Activated T-cell treated with anti-CD3 and anti-CD28 coated beads for 24 hours (primary cell): ENCODE measurements around the gene TTYH1.
"Not testable (repeated sequence)": the region's sequence is repeated elsewhere in the genome, so short reads cannot be mapped to it uniquely, and the experiment has no call there.

ENCODE experiments used
- DNase-seq: peaks from one replicate; pipeline ENCODE4 v3.0.0-alpha.2; 2020; ENCODE audit warnings: low read depth

Gene TTYH1

DNA sequence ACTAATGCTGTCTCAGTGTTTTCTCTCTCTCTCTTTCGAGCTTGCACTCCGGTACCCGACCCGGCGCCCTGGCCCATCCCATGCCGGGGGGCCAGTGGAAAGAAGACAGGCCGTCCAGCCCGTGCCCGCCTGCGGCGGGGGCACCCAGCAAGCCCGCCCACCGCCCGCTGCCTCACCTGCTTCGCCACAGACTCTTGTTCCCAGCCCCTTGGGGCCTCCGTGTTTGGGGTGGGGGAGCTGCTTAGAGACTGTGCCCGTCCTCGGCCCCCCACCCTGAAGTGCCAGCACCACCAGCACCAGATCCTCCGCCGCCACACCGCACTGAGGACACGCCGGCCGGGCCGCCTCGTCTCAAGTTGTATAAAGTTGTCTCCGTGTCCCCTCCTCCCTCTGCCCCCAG lies 45.9 kb downstream of the TTYH1 start:
- no peak for DNase-seq

DNA sequence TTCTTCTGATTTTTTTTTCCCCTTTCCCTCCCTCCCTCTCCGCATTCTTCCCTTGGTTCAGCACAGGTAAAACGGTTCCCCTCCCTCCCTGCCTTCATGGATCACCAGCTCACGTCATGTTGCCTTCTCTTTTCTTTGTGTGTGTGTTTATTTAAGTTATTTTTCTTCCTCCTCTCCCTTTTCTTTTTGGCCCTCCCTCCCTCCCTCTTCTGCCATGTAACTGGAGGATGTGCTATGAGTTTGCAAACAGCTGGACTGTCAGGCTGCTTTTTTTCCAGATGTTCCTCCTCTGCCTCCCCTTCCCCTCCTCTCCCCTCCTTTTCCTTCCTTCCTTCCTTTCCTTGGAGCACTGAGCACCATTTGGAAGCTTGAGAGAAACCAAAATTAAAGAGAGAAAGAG lies 46.3 kb downstream of the TTYH1 start:
- DNase-seq, result no peak

DNA sequence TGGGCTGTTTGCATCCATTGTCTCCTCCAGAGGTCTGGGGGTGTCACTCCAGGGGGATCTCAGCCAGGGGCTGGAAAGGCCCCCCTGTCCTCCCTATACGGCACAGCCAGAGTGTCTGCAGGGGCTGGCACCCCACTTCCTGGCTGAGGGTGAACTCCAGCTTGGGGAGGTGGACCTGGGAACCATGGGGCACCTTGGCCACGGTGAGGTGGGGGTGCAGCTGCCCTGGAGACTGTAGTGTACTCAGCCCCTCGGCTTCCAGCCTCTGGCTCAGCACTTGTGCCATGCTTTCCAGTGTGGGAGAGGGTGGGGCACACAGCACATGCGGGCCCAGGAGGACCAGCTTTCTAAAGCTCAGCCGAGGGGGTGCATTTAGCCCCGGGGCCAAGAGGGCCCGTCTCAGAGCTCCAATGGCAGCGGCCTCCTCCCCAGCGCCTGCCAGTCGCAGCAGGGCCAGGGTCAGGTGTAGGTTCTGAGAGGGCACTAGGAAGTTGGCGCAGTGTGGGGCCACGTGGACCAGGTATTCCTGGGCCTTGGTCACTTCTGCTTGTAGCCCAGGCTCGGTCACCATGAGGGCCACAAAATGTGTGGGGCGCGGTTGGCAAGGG lies 46.9 kb downstream of the TTYH1 start:
- DNase-seq, result no peak

DNA sequence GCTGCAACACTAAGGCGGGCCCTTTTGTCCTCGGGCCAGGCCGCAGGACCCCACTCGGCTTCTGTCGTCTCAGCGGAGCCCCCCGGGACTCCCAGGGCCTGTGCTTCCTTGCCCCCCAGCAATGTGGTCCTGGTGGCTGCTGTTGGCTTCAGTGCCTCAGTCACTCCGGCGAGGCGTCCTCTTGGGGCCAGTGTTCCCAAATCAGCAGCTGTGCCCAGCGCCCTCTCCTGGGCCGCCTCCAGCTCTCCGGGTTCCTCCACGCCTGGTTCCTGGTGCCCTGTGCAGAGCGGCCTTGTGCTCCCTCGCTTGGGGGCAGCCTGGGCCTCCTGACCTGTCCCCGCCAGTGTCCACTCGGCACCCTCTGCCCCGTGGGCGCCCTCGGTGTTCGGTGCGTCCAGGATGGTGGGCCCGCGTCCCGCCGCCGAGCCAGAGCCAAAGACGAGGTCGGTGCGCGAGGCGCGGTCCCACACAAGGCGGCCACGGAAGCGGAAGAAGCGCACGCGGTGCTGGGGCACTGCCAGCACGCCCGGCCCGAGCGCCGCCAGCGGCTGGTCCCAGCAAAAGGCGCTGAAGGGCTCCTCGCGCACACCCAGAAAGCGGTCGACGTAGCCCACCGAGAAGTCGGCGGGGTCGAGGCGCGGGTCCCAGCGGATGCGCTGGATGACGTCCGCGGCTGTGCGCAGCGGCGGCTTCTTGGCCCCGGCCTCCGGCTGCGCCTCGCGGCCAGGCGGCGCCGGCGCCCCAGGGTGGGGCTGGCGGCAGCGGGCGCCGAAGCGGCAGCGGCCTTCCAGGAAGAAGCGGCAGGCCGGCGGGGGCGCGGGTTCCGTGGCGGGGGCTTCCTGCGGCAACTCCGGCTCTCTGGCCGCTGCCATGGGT lies 47.6 kb downstream of the TTYH1 start:
- DNase-seq, result peak; percentile 47

DNA sequence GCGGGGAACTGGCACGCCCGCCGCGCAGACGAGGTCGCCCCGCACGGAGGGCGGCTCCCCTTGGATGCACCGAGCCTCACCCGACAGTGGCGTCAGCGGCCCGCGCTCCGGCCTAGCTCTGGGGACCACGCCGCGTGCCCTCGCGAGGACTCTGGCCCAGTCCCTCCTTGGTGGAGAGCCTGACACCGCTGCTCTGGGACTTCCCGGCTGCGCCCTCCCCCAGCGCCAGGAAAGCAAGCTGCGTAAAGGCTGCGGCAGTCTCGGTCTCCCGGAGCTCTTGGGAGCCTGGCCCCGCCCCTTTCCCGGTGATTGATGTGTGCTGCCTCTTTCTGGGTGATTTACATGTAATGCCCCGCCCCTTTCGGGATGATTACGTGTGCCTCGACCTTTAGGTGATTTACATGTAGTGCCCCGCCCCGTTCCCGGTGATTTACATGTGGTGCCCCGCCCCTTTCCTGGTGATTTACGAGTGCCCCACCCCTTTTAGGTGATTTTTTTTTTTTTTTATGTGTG lies 48.3 kb downstream of the TTYH1 start, which contains the start of gene LENG9:
Gene LENG9, minus strand, starts transcription at position 248 of the 513 bp plus-strand sequence. CDS start 252 bp downstream, outside the sequence.
- peak; percentile 92 for DNase-seq

DNA sequence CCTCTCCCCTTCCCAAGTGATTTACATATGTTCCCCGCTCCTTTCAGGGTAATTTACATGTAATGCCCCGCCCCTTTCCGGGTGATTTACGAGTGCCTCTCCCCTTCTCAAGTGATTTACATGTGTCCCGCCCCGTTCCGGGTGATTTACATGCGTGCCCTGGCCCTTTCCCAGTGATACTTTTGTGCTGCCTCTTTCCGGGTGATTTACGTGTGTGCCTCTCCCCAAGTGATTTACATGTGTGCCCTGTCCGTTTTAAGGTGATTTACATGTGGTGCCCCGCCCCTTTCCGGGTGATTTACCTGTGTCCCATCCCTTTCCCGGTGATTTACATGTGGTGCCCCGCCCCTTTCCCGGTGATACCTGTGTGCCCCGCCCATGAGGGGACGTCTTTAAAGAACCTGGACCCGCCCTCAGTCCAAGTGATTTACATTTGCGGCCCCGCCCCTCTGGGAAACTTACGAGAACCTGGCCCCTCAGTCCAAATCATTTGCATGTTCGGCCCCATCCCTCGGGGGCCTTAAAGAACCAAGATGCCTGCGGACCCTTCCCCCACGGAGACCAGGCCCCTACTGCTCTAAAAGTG lies 48.9 kb downstream of the TTYH1 start:
- DNase-seq, result peak; percentile 75

DNA sequence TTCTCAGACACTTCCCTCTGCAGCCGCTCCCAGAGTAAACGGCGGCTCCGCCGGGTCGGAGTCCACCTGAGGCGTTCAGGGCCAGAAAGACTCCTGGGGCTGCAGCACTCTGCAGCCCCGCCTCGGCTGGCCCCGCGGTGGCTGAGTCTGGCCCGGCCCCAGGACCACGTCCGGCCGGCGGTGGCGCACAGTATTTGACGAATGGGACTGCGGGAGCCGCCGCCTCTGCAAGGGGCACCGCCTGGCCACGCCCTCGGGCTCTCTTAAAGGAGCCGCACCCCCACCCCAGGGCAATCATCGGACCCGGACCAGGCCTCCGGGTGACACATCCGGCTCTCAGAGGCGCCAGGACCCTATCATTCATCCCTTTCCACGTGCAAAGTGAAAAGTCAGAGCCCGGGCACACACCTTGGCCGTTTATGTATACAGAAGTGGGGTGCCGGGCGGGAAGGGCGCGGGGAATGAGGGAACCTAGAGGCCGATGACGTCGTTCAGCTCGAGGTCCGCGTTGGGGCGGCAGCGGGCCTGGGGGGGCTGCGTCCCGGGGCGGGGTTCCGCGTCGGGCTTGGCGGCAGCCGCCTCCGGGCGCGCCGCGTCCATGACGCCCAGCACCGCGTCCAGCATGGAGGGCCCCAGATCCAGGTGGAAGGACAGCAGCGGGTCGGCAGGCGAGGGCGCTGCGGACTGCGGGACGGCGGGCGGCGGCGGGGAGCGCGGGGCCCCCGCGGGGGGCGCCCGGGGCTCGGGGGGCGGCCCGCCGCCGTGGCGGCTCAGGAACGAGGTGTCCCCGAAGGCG lies 49.6 kb downstream of the TTYH1 start:
- peak; percentile 70 for DNase-seq

DNA sequence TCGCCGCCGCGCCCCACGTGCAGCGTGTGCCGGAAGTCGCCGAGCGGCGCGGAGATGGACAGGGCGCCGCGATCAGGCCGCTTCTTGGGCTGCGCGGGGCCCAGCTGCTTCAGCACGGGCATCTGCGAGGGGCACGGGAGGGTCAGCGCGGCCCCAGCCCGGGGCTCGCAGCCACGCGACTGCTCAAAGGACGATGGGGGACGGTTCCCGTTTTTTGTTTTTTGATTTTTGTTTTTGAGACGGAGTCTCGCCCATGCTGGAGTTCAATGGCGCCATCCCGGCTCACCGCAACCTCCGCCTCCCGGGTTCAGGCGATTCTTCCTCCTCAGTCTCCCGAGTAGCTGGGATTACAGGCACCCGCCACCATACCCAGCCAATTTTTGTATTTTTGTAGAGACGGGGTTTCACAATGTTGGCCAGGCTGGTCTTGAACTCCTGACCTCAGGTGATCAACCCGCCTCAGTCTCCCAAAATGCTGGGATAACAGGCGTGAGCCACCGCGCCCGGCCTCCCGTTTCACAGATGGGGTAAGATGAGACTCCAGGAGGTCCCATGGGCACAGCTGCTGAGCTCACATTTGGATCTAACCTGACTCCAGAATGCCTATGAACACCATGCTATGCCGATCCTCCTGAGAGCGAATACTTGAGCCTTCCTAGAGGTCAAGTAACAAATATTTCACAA lies 50.3 kb downstream of the TTYH1 start:
- DNase-seq, result no peak

DNA sequence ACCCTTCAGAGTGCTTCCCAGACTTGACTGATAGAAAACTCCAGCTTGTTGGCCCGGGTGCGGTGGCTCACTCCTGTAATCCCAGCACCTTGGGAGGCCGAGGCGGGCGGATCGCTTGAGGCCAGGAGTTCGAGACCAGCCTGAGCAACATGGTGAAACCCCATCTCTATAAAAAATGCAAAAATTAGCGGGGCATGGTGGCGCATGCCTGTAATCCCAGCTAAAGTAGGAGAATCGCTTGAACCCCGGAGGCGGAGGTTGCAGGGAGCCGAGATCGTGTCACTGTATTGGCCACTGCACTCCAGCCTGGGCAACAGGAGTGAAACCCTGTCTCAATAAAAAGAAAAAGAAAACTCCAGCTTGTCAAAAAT lies 50.8 kb downstream of the TTYH1 start:
- DNase-seq, result not testable (repeated sequence)

DNA sequence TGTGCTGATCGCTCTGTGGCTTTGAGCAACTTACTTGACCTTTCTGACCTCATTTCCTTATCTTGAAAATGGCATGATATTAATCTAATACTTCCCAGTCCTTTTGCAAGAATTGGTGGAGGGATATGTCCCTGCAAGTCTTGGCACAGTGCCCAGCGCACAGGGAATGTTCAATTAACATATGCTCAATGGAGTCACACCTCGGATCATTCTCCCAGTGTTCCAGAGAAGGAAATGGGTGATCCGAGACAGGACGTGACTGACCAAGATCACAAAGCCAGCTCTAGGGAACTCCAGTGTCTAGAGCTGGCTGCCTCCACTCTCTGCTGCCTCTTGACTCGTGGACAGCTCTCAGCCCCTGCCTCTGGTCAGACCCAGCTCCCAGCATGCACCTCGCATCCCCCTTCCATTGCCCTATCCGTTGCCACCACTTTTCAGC lies 54.3 kb downstream of the TTYH1 start:
- DNase-seq, result no peak

DNA sequence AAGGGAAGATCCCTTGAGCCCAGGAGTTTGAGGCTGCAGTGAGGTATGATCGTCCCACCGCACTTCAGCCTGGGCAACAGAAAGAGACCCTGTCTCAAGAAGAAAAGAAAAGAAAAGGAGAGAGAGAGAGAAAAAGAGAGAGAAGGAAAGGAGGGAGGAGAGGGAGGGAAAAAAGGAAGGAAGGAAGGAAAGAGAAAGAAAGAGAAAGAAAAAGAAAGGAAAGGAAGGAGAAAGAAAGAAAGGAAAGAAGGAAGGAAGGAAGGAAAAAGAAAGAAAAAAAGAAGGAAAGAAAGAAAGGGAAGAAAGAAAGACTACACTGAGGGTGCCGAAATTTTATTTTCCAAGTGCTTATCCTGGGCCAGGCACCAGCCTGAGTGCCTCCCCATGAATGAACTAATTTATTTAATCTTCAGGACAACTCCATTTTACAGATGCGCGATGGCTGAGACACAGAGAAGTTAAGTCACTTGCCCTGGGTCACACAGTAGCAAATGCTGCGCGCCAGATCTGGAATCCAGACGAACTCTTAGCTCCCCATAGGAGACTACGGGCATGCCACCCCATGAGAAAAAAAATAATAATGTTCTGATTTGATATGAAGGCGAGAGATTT lies 55.1 kb downstream of the TTYH1 start:
- no peak for DNase-seq

DNA sequence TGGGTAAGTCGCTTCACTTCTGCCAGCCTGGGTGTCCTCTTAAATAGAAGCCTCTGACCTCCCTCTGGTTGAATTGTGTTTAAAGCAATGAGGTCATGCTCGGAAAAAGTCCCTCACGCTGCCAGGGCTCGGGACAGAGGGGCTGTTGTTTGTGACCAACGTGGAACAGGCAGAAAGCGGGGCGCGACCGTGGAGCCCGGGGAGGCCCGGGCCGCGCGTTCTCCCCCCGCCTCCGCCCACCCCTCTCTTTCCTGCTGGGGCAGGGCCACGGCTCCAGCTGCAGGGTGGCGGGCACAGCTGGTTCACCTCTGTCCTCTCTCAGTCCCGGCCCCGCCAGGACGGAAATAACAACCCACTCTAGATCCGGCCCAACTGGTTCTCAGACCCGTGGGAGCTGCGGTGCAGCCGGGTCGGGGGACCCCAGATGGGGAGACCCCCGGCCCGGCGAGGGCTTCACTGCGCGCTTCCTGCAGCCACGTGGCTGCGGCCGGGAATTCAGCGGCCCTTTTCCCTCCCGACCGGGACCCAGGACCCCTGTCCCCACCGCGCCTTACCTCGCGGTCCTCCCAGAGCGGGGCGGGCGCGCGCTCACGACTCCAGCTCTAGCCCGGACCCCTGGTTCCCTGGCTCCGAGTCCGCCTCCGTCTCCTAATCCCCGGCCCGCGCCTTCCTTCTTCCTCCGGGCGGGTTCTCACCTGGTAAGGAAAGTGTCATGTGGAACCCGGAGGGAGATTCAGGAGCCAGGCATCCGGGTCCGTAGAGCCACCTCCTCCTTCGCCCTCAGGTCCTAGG lies 55.9 kb downstream of the TTYH1 start:
- no peak for DNase-seq

DNA sequence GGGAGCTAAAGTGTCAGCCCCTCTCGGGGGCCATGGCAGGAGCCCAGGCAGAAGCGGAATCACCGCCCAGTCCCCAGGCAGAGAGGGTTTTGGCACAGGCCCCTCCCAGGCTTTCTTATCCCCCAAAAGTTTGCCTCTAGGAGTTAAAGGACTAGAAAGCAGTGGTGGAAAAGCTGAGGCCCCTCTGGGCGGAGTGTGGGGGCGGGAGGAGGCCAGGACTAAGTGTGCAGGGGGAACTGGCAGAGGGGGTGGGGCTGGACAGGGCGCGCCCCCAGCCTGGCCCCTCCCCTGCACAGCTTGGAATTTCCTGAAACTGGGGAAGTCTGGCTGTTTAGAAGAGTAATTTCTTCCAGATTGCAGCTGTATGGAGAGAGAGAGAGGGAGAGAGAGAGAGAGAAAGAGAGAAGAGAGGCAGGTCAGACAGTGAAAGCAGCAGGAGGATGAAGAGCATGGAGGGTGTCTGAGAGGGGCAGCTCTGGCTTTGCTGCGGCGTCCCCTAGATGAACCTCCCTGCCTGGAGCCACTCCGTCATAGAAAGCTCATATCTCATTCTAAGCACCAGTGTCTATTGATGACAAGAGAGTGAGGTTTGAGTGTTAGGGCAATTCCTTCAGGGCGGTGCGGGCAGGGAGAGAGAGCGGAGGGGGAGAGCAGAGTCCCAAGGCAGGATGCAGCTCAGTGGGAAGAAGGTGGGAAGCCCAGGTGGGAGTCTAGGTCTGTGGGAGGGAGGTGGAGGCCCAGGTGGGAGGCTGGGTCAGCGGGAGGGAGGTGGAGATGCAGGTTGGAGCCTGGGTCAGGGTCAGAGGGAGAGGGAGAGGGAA lies 58.0 kb downstream of the TTYH1 start, which contains the start of gene CDC42EP5:
Gene CDC42EP5, minus strand, starts transcription at position 226 of the 821 bp plus-strand sequence. CDS start 7,749 bp downstream, outside the sequence.
- no peak for DNase-seq

DNA sequence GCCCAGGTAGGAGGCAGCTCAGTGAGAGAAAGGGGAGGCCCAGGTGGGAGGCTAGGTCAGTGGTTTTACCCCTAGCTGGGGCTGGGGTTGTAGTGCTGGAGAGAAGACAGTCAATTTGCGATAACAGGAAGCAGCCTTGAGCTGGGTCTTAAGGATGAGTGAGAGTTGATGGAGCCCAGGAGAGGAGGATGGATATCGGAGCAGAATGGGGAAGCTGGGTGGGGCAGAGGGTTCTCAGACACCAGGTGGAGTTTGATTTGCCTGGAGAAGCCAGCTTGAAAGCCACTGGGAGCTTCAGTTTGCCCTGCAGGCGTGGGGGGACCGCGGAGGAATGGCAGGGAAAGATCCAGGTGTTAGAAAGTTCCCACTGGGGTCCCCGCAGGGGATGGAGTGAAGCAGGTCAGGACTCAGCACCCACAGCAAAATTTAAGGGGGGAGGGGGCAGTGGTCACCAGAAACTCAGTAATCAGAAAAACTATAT lies 58.7 kb downstream of the TTYH1 start:
- no peak for DNase-seq

DNA sequence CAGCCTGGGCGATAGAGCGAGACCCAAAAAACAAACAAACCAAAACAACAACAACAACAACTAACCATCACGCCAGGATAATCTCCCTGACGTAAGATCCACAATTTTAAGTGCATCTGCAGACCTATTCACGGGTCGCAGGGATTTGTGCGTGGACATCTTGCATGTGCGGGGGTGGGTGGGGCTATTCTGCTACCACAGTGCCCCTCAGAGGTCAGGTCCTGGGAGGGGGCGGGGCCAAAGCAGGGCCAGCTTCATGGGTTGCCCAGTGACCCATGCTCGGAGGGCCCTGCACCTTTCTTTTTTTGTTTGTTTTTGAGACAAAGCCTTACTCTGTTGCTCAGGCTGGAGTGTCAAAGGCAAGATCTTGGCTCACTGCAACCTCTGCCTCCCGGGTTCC lies 60.4 kb downstream of the TTYH1 start:
- DNase-seq, result no peak

DNA sequence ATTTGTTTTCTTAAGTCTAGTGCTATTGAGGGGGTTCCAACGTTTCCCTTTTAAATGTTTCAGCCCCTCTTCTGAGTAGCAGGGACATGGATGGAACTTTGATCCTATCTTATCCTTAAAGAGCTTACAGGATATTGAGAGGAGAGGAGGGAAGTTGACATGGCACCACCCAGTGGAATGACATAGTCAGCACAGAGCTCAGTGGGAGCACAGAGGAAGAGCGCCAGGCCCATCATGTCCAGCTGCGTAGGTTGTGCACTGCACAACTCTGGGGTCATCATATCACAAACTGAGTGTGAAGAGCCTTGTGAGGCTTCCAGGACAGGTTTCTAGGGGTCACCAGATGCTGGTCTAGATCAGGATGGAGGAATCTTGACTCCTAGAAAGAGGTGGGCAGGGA lies 62.4 kb downstream of the TTYH1 start:
- no peak for DNase-seq

DNA sequence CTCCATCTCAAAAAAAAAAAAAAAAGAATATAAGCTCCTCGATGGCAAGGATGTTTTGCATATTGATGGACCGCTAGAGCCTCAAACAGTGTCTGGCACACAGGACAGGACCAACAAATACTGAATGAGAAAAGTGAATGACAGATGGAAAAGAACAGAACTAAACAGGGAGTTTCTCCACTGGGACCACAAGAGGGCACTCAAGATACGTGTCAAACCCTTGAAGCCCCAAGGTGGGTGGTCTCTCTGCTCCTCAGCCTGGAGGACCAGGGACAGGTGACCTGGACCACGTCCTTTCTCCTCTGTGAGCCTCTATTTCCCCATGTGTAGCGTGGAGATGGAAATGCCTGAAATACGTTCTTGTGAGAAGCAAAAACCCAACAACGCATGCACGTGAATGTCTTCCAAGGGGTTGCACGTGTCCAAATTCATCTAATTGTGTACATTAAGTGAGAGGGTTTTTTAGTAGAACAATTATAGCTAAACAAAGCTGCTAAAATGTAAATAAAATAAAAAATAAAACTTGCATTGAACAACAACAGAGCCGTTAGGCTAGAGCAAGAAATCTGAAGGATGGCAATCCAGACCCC lies 63.5 kb downstream of the TTYH1 start:
- no peak for DNase-seq

DNA sequence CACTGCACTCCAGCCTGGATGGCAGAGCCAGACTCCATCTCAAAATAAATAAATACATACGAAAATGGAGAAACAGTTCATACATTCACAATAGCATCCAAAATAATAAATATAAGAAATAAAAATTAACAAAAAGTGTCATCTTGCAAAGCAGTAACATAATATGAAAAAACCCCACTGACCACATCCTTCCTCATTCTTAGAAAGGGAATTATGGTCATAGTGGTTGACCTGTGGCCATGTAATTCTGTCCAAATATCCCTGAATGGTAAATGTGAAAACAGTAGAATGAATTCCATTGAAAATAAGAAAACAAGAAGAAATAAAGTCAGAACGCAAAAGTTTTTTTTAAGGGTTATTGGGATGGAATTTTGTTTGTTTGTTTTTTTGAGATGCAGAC lies 64.8 kb downstream of the TTYH1 start:
- no peak for DNase-seq
